Tibial artery (tissue), 4 donors: Measurements from ENCODE around the gene RCAN2.
A peak's percentile ranks its signal among the peaks of the same experiment; 100 is the strongest.

ENCODE experiments used
- DNase-seq, 2 donors: peaks; one replicate each; pipeline ENCODE4 v3.0.0-alpha.2; 2019
- H3K27ac ChIP-seq, 2 donors: fragments of 200-600 bp; sonication (generic) in 1 of 2; 1 replicate in 1 of 2; 2 replicates in 1 of 2; pipeline ENCODE4 v1.5.1; 2018 to 2019; ENCODE audit warnings: mild to moderate bottlenecking in 1 of 2
- H3K27me3 ChIP-seq, 2 donors: fragments of 200-600 bp; sonication (generic) in 1 of 2; one replicate each; pipeline versions ENCODE4 v1.5.1 to v1.6.0; 2016 to 2019
- H3K36me3 ChIP-seq, 3 donors: fragments of 200-600 bp; sonication (generic) in 2 of 3; one replicate each; pipeline ENCODE4 v1.5.1; 2016 to 2019; ENCODE audit warnings: mild to moderate bottlenecking in 2 of 3
- H3K4me1 ChIP-seq, 4 donors: fragments of 200-600 bp; sonication (generic) in 2 of 4; 1 replicate in 3 of 4; 2 replicates in 1 of 4; pipeline ENCODE4 v1.5.1; 2016 to 2019
- H3K4me3 ChIP-seq, 2 donors: fragments of 200-600 bp; sonication (generic) in 1 of 2; 1 replicate in 1 of 2; 2 replicates in 1 of 2; pipeline ENCODE4 v1.5.1; 2018 to 2019; ENCODE audit warnings: mild to moderate bottlenecking in 2 of 2
- H3K9me3 ChIP-seq, 3 donors: fragments of 200-600 bp; sonication (generic) in 1 of 3; one replicate each; pipeline ENCODE4 v1.5.1; 2016 to 2019
- CTCF ChIP-seq, 2 experiments: fragments of 200-600 bp in 1 of 2; fragments of 450-650 bp in 1 of 2; IDR thresholded peaks; one replicate each; pipeline ENCODE4 v1.5.1; 2017 to 2019; ENCODE audit warnings: antibody characterized with exemption in 2 of 2, mild to moderate bottlenecking in 1 of 2, moderate library complexity in 1 of 2
- intact Hi-C: fragments of 100-400 bp; cut with DNase I; formaldehyde crosslinking; loops from one replicate; pipeline ENCODE4 v1.15.0; 2023; ENCODE audit warnings: low total_unique reads

The RCAN2 gene

GRCh38 chr6:46204880-46205650, 286.2 kb downstream of the RCAN2 start:
- intact Hi-C loops: no loop called here
- TF ChIP-seq CTCF (IDR thresholded peaks at IDR 0.05): no peak

GRCh38 chr6:46203391-46204177, 287.7 kb downstream of the RCAN2 start:
- no peak overlapping the region for H3K4me3 ChIP-seq
- no peaks in the 10 kb centered on the region for H3K27me3 ChIP-seq
- DNase-seq: no peak
- H3K9me3 ChIP-seq: no peaks in the 10 kb centered on the region
- no peaks in the 10 kb centered on the region for H3K4me1 ChIP-seq
- H3K27ac ChIP-seq: no peak overlapping the region
- no peak for TF ChIP-seq CTCF (IDR thresholded peaks at IDR 0.05)
- intact Hi-C loops: no loop called here
- H3K36me3 ChIP-seq: no peaks in the 10 kb centered on the region

More at GRCh38 chr6:46204880-46205650, 286.2 kb downstream of the RCAN2 start:
- no peak for DNase-seq
- Histone ChIP-seq H3K4me3 (no peak overlapping the region), H3K27ac (no peak overlapping the region), H3K27me3 (no peaks in the 10 kb centered on the region), H3K4me1 (no peaks in the 10 kb centered on the region), H3K36me3 (no peaks in the 10 kb centered on the region), H3K9me3 (no peaks in the 10 kb centered on the region)

- intact Hi-C loops: no loop called here
- no peaks in the 10 kb centered on the region for H3K9me3 ChIP-seq
- H3K27ac ChIP-seq: no peak overlapping the region
- no peak for DNase-seq
- H3K4me1 ChIP-seq: no peaks in the 10 kb centered on the region
- no peaks in the 10 kb centered on the region for H3K36me3 ChIP-seq
- no peaks in the 10 kb centered on the region for H3K27me3 ChIP-seq
- no peak for TF ChIP-seq CTCF (IDR thresholded peaks at IDR 0.05)
- no peak overlapping the region for H3K4me3 ChIP-seq
These were observed 289.5 kb downstream of the RCAN2 start for GRCh38 chr6:46201702-46202101.

GRCh38 chr6:46199387-46199786, 291.9 kb downstream of the RCAN2 start:
- DNase-seq: no peak
- Histone ChIP-seq H3K9me3 (no peaks in the 10 kb centered on the region), H3K27me3 (no peaks in the 10 kb centered on the region), H3K4me3 (no peak overlapping the region), H3K27ac (no peak overlapping the region), H3K36me3 (no peaks in the 10 kb centered on the region), H3K4me1 (no peaks in the 10 kb centered on the region)
- TF ChIP-seq CTCF (IDR thresholded peaks at IDR 0.05): no peak
- intact Hi-C loops: no loop called here

- Histone ChIP-seq H3K4me1 (peaks cover 0 to 54% (median 16%) of the 10 kb centered on the region in 4 donors), H3K9me3 (no peaks in the 10 kb centered on the region), H3K36me3 (no peaks in the 10 kb centered on the region), H3K4me3 (no peak overlapping the region), H3K27me3 (no peaks in the 10 kb centered on the region), H3K27ac (peak overlapping the region; percentile 79 to 85)
- intact Hi-C loops: no loop called here
- TF ChIP-seq CTCF (IDR thresholded peaks at IDR 0.05): no peak
- DNase-seq: no peak
These were observed 299.3 kb downstream of the RCAN2 start for GRCh38 chr6:46191961-46192360.
